GM18499 (cell line): ENCODE data around the gene IFNL1.
"Not testable (repeated sequence)": the region's sequence is repeated elsewhere in the genome, so short reads cannot be mapped to it uniquely, and the experiment has no call there.

Source experiments
- ATAC-seq: cut with Tn5 transposase; IDR thresholded peaks from one replicate; pipeline ENCODE4 v1.9.1; 2021; ENCODE audit warnings: moderate number of reproducible peaks; ENCODE audit not compliant: insufficient read depth, unreplicated experiment

IFNL1 gene

GRCh38 chr19:39269369-39269768 lies 26.8 kb upstream of the IFNL1 start:
- not testable (repeated sequence) for ATAC-seq

- ATAC-seq = no peak
These were observed 26.0 kb upstream of the IFNL1 start for GRCh38 chr19:39270036-39270871.

GRCh38 chr19:39273859-39274258 lies 22.3 kb upstream of the IFNL1 start:
- not testable (repeated sequence) for ATAC-seq

DNA sequence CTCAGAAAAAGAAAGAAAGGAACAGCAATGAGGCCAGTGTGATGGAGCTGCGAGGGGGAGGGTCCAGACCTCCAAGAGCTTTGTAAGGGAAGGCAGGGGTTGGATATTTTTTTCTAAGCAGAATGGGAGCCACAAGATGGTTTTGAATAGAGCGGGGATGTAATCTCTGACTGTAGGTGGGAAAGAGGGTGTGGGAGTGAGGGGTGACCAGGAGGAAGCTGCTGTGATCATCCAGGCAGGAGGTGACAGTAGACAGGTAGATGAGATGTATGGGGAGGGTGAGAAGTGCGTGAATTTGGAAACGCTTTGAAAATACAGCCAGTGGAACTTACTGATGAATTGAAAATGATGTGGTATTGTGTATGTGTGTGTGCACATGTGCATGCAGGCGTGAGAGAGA lies 20.6 kb upstream of the IFNL1 start:
- no peak for ATAC-seq

DNA sequence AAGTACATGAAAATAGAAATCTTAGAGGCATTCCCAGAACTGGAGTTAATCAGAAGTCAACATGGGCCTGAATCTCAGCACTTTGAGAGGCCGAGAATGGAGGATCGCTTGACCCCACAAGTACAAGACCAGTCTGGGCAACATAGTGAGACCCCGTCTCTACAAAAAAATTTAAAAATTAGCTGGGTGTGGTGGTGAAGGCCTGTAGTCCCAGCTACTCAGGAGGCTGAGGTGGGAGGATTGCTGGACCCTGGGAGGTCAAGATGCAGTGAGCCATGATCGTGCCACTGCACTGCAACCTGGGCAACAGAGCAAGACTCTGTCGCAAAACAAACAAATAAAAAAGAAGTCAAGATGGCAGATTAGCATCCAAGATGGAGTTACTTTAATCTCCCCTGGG lies 19.5 kb upstream of the IFNL1 start:
- no peak for ATAC-seq

DNA sequence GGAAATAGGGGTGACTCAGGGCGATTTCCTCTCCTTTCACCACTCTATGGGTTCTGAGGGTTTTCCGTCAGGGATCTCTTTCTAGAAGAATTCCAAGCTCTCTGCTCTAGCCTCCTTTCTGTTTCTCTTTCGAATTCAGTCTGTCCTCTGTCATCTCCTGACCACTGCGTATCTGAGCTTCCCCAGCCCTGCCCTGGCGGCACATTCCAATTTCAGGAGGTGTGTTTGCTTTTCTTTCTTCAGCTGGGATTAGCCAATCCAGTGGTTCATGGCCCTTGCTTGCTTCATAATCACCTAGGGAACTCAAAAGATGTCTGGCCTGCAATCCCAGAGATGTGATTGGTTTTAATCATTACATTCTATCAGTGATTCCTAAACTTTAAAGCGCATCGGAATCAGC lies 18.6 kb upstream of the IFNL1 start:
- no peak for ATAC-seq

GRCh38 chr19:39282021-39282420 lies 14.2 kb upstream of the IFNL1 start:
- no peak for ATAC-seq

GRCh38 chr19:39284032-39284431 lies 12.2 kb upstream of the IFNL1 start:
- no peak for ATAC-seq

GRCh38 chr19:39293394-39293793 lies 2.8 kb upstream of the IFNL1 start:
- ATAC-seq = no peak

- no peak for ATAC-seq
These were observed 699 bp downstream of the IFNL1 start for GRCh38 chr19:39296906-39297305.

GRCh38 chr19:39297931-39298634 lies 1.9 kb downstream of the IFNL1 start:
- ATAC-seq = no peak

DNA sequence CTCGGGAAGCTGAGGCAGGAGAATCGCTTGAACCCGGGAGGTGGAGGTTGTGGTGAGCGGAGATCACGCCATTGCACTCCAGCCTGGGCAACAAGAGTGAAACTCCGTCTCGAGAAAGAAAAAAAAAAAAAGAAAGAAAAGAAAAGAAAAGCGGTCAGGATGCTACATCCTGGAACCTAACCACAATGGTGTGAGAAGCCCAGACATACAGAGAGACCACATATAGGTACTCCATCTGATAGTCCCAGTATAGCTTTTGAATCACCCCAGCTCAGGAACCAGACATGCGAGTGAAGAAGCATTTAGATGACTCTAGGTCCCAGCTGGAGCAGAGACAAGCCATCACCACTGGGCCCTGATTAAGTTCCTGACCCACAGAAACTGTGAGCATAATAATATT lies 3.2 kb downstream of the IFNL1 start:
- ATAC-seq = no peak

DNA sequence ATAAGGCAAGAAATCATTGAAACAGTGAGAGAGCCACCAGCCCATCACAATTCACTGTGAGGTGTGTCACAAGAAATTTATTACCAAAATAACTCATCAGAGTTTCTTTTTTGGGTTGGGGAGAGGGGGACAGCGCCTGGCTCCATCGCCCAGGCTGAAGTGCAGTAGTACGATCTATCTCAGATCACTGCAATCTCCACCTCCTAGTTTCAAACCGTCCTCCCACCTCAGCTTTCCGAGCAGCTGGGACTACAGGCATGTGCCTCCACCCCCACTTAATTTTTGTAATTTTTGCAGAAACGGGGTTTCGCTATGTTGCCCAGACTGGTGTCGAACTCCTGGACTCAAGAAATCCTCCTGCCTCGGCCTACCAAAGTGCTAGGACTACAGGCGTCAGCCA lies 3.6 kb downstream of the IFNL1 start:
- no peak for ATAC-seq

GRCh38 chr19:39301021-39301420 lies 4.8 kb downstream of the IFNL1 start:
- no peak for ATAC-seq

DNA sequence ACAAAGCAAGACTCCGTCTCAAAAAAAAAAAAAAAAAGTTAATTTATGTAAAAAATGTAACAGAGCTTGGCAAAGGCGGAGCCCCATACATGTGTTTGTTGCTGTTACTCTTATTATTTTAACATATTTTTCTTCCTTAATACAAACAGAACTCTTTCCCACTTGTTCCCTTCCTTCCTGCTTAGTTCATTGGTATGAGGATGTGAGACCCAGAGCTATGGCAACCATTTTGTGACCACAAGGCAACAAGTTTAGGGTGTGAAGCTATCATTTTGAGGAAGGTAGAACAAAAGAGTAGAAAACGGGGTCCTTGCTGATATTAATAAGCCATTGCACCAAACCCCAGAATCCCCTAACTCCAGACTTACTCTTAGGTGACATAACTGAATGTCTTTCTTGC lies 5.4 kb downstream of the IFNL1 start:
- ATAC-seq = no peak

GRCh38 chr19:39303373-39304184 lies 7.4 kb downstream of the IFNL1 start:
- ATAC-seq = no peak

DNA sequence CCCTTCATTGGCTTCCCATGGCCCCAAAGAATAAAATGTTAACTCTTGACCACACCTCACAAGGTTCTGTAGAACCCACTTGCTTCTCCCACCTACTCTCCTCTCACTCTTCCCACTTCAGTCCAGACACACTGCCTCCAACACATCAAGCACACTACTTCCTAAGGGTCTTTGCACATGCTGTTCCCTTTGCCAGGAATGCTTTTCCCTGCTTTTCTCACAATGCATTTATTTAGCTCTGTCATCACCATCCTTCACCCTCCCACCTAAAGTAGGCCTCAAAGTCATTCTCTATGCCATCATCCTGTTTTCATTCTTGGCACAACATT lies 7.9 kb downstream of the IFNL1 start:
- ATAC-seq = no peak

DNA sequence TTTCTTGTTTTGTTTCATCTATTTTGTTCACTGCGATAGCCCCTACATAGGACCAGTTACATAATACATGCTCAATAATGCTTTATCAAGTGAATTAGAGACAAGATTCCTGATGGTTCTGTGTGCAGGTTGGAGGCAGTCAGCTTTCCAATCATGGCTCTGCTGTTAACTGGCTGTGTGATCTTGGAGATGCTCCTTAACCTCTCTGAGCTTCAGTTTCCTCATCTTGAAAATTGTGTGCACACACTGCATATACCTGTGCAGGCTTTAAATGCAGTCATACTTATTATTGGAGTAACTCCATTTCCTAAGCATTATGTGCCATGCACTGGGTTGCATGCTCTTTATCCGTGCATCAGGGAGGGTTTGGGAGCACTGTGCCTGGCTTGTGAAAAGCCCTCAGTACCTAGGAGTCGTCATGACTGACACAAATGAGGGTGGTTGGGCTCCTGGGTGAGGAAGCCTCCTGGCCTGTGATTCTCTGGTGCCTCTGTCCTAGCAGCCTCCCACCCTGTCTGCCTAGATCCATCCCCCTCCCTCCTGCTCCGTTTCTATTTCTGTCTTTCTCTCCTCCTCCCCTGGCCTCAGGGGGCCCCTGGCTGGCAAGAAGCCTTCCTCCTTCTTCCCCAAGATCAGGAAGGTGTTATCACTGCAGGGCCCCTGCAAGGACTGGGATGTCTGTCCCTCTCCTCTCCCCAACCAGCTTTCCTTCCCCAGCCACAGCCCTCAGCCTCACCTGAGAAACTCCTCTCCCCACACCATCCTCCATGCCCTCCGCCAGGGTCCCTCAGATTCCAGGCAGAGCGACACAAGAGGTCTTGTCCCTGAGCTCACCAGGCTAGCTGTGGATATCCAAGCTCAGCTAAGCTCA lies 8.7 kb downstream of the IFNL1 start:
- ATAC-seq = no peak

GRCh38 chr19:39306075-39306474 lies 9.9 kb downstream of the IFNL1 start:
- no peak for ATAC-seq
